ENCODE data around the gene ADAT1. TPM values are rescaled to one million over a fixed set of nuclear protein-coding genes. Genes with fewer than 3 reads are reported as not detected.

The ADAT1 gene
- total and polyA plus RNA-seq, 2 of the 13 experiments (the other 11 are each of a cell fraction or from before 2014, with no cell fraction given), result 18.4 to 40.8 TPM

DNA sequence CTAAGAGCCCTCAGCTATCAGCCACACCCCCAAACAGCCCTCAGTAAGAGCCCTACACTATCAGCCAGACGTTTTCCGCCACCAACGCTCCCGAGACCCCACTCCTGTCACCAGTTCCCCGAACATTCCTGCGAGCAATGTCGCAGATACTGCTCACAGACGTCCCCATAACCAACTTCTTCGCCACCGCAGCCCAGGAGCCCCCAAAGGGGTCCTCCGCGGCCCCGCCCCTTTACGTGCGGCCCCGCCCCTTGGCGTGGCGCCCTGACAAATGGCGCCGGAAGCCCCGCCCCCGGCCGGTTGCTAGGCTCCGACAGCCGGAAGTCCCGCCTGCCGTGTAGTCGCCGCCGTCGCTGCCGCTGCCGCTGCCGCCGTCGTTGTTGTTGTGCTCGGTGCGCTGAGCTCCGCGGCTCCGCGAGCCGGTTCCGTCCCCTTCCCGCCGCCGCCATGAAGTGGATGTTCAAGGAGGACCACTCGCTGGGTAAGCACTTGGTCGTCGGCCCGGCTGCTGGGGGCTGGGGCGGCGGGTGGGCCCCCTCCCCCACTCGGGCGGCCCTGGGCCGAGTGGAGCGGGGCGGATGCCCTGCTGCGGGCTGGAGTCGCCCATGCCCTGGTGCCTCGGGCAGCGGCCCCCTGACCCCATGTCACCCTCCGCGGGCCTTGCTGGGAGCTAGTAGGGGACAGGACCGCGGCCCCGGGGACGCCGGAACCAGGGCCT is 56.9 kb downstream of the ADAT1 start, which contains the start of gene GABARAPL2 (continued):
- TF ChIP-seq, protein P1, sequence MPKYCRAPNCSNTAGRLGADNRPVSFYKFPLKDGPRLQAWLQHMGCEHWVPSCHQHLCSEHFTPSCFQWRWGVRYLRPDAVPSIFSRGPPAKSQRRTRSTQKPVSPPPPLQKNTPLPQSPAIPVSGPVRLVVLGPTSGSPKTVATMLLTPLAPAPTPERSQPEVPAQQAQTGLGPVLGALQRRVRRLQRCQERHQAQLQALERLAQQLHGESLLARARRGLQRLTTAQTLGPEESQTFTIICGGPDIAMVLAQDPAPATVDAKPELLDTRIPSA (CRISPR knock-in tag; IDR thresholded peaks at IDR 0.05; ENCODE audit: borderline replicate concordance), result 0 out of 2 replicates have a peak, but pooled peaks have one; percentile 2
- TF ChIP-seq ZNF816 (CRISPR knock-in tag; IDR thresholded peaks at IDR 0.05; ENCODE audit: borderline replicate concordance), result peak; percentile 71; the same call in 1 of the 2 replicates
- TF ChIP-seq, protein P2, sequence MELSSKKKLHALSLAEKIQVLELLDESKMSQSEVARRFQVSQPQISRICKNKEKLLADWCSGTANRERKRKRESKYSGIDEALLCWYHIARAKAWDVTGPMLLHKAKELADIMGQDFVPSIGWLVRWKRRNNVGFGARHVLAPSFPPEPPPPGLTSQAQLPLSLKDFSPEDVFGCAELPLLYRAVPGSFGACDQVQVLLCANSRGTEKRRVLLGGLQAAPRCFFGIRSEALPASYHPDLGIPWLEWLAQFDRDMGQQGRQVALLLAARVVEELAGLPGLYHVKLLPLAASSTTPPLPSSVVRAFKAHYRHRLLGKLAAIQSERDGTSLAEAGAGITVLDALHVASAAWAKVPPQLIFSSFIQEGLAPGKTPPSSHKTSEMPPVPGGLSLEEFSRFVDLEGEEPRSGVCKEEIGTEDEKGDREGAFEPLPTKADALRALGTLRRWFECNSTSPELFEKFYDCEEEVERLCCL (CRISPR knock-in tag; IDR thresholded peaks at IDR 0.05; ENCODE audit: borderline replicate concordance), result peak; percentile 87; the same call in 1 of the 2 replicates
- TF ChIP-seq ONECUT2 (CRISPR knock-in tag; IDR thresholded peaks at IDR 0.05), result no peak
- TF ChIP-seq ZNF564 (CRISPR knock-in tag; IDR thresholded peaks at IDR 0.05), result peak; percentile 78; the same call in 1 of the 2 replicates
- TF ChIP-seq SMAD9 (CRISPR knock-in tag; IDR thresholded peaks at IDR 0.05), result peak; percentile 65; the same call in 1 of the 2 replicates
- TF ChIP-seq, protein P3, sequence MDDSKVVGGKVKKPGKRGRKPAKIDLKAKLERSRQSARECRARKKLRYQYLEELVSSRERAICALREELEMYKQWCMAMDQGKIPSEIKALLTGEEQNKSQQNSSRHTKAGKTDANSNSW (CRISPR knock-in tag; IDR thresholded peaks at IDR 0.05; ENCODE audit: borderline replicate concordance), result peak; percentile 51; the same call in 1 of the 2 replicates
- TF ChIP-seq, protein P4, sequence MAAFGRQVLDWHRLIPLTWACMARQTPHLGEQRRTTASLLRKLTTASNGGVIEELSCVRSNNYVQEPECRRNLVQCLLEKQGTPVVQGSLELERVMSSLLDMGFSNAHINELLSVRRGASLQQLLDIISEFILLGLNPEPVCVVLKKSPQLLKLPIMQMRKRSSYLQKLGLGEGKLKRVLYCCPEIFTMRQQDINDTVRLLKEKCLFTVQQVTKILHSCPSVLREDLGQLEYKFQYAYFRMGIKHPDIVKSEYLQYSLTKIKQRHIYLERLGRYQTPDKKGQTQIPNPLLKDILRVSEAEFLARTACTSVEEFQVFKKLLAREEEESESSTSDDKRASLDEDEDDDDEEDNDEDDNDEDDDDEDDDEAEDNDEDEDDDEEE (CRISPR knock-in tag; IDR thresholded peaks at IDR 0.05), result no peak
- TF ChIP-seq, protein P5, sequence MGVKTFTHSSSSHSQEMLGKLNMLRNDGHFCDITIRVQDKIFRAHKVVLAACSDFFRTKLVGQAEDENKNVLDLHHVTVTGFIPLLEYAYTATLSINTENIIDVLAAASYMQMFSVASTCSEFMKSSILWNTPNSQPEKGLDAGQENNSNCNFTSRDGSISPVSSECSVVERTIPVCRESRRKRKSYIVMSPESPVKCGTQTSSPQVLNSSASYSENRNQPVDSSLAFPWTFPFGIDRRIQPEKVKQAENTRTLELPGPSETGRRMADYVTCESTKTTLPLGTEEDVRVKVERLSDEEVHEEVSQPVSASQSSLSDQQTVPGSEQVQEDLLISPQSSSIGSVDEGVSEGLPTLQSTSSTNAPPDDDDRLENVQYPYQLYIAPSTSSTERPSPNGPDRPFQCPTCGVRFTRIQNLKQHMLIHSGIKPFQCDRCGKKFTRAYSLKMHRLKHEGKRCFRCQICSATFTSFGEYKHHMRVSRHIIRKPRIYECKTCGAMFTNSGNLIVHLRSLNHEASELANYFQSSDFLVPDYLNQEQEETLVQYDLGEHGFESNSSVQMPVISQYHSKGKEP (CRISPR knock-in tag; IDR thresholded peaks at IDR 0.05), result 0 out of 2 replicates have a peak, but pooled peaks have one; percentile 24
- 0 out of 2 replicates have a peak, but pooled peaks have one; percentile 8 for TF ChIP-seq ZBTB7A (CRISPR knock-in tag; IDR thresholded peaks at IDR 0.05)
- peak; percentile 75; the same call in 1 of the 2 replicates for TF ChIP-seq ZFAT (CRISPR knock-in tag; conservative IDR thresholded peaks at IDR 0.05)
- peak; percentile 67; the same call in 1 of the 2 replicates for TF ChIP-seq NFKB2 (CRISPR knock-in tag; IDR thresholded peaks at IDR 0.05; ENCODE audit: borderline replicate concordance)
- no peak for TF ChIP-seq RNF2 (conservative IDR thresholded peaks at IDR 0.05; ENCODE audit: low read depth)
- TF ChIP-seq NRL (CRISPR knock-in tag; IDR thresholded peaks at IDR 0.05; ENCODE audit: borderline replicate concordance), result 0 out of 2 replicates have a peak, but pooled peaks have one; percentile 43
- peak; percentile 75 for TF ChIP-seq ZSCAN21 (CRISPR knock-in tag; IDR thresholded peaks at IDR 0.05; ENCODE audit: borderline replicate concordance)
- TF ChIP-seq ZNF670 (CRISPR knock-in tag; IDR thresholded peaks at IDR 0.05; ENCODE audit: borderline replicate concordance), result no peak; the same call in 1 of the 2 replicates
- no peak for TF ChIP-seq DNMT3B (CRISPR knock-in tag; conservative IDR thresholded peaks at IDR 0.05)
- peak; percentile 43 for TF ChIP-seq ELF3 (CRISPR knock-in tag; IDR thresholded peaks at IDR 0.05)
- TF ChIP-seq ZSCAN12 (CRISPR knock-in tag; IDR thresholded peaks at IDR 0.05), result no peak
- TF ChIP-seq MAZ (IDR thresholded peaks at IDR 0.05; ENCODE audit: borderline replicate concordance, low read depth, low read length), result peak; percentile 38; the same call in 1 of the 2 replicates
- TF ChIP-seq MAZ (CRISPR knock-in tag; IDR thresholded peaks at IDR 0.05; ENCODE audit: low read depth), result peak; percentile 82
- 0 out of 2 replicates have a peak, but pooled peaks have one; percentile 58 for TF ChIP-seq ZNF260 (CRISPR knock-in tag; IDR thresholded peaks at IDR 0.05; ENCODE audit: borderline replicate concordance, low read depth)
- TF ChIP-seq NFATC3 (CRISPR knock-in tag; IDR thresholded peaks at IDR 0.05), result peak; percentile 13; the same call in 1 of the 2 replicates
